Esophagus muscularis mucosa (tissue), 4 donors: ENCODE results near the gene GSTO2.

ENCODE experiments used
- CTCF ChIP-seq, 3 experiments: fragments of 200-600 bp in 2 of 3; fragments of 450-650 bp in 1 of 3; sonication (generic) in 2 of 3; IDR thresholded peaks; one replicate each; pipeline ENCODE4 v1.5.1; 2017 to 2019; ENCODE audit warnings: antibody characterized with exemption in 3 of 3, mild to moderate bottlenecking in 2 of 3, moderate library complexity in 1 of 3
- EP300 ChIP-seq: sonication (generic); formaldehyde crosslinking; IDR thresholded peaks from one replicate; pipeline ENCODE4 v1.6.1; 2017; ENCODE audit warnings: antibody characterized with exemption
- POLR2A ChIP-seq: fragments of 450-650 bp; IDR thresholded peaks from one replicate; pipeline ENCODE4 v1.6.1; 2017; ENCODE audit warnings: antibody characterized with exemption, moderate library complexity, mild to moderate bottlenecking, low read depth
- POLR2AphosphoS5 ChIP-seq, 2 donors: sonication (generic); formaldehyde crosslinking; IDR thresholded peaks; one replicate each; pipeline ENCODE4 v1.6.1; 2017; ENCODE audit warnings: antibody characterized with exemption in 2 of 2

GRCh38 chr10:104242545-104242944 lies 26.4 kb upstream of the GSTO2 start:
- TF ChIP-seq CTCF (IDR thresholded peaks at IDR 0.05) (no peak), POLR2AphosphoS5 (IDR thresholded peaks at IDR 0.05) (no peak), POLR2A (no peak), EP300 (no peak)
